ENCODE data around the gene LRRC36.
"Not testable (repeated sequence)": the region's sequence is repeated elsewhere in the genome, so short reads cannot be mapped to it uniquely, and the experiment has no call there.

LRRC36 gene

DNA sequence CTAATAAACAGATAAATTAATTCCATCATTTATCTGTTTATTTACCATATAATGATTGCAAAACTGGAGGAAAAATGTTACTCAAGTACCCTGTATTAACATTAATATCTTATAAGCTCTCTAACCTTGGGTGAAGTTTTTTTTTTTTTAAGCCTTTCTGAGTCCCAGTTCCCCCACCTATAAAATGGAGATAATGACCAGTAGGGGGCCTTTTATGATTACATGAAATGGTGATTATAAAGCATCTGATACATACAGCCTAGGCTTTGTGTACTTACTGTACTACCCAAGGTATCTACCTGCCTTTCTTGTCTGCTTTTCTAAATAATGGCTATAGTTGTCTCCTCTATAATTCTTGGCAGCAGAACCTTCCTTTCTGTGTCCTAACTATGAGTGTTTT, 22.6 kb downstream of the LRRC36 start:
- no peak for DNase-seq

DNA sequence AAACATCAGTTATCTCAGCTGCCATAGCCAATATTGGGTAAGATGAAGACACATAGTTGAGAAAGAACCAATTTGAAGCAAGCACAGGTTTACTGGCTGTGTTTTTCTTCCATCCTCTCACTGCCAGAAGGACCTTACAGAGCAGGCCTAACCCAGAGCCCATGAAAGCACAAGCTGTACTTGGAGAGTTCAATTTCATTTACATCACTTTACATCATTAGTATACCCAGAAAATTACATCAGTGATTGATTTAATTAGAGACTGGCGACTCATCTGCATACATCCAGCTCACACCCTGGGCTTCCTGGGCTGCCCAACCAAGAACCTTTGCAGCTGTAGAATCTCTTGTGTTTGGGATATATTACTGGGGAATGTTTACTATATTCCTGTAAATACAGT, 23.7 kb downstream of the LRRC36 start:
- DNase-seq = no peak

DNA sequence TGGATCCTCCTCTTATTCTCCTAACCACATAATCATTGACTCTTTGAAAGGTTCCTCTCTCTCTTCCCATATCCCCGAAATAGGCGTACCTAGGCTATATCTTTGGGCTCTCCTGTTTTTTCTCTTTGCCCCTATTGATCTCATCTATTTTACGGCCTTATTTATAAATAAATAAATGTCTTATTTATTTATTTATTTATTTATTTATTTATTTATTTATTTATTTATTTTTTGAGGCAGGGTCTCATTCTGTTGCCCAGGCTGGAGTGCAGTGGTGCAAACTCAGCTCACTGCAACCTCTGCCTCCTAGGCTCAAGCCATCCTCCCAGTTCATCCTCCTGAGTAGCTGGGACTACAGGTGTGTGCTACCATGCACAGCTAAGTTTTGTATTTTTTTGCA, 25.8 kb downstream of the LRRC36 start:
- not testable (repeated sequence) for DNase-seq

DNA sequence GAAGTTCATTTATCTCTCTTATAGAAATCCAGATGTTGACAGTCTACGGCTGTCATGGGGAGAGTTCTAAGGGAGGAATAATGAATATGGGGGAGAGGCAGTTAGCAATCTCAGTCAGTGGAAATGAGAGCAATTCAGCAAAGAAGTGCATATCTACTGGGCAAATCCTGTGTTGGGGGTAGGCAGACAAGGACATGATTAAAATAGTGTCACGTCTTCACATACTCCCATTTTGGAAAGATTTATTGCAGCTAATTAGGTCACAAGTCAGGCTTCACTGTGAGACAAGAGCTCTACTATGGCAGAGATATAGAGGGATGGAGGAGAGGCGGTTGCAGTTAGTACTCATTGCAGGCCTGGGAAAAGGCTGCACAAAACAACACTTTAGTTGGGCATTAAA, 29.8 kb downstream of the LRRC36 start:
- DNase-seq = no peak

DNA sequence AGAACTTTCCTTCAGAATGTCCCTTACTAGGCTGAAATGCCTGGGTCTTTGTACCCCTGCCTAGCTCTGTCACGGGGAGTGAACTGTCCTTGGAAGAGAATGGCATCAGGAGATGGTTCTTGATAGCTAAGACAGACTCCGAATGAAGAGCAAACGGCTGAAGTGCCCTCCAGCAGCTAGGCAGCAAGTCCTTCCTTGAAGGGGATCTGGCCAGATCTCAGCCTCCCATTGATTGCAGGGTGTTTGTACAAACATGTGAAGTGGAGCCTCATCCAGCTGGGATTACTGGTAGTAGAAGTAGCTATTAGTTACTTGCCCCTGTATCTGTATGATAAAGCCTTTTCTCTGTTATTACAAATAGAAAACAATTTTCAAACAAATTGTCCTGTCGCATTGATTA, 30.9 kb downstream of the LRRC36 start:
- no peak for DNase-seq

DNA sequence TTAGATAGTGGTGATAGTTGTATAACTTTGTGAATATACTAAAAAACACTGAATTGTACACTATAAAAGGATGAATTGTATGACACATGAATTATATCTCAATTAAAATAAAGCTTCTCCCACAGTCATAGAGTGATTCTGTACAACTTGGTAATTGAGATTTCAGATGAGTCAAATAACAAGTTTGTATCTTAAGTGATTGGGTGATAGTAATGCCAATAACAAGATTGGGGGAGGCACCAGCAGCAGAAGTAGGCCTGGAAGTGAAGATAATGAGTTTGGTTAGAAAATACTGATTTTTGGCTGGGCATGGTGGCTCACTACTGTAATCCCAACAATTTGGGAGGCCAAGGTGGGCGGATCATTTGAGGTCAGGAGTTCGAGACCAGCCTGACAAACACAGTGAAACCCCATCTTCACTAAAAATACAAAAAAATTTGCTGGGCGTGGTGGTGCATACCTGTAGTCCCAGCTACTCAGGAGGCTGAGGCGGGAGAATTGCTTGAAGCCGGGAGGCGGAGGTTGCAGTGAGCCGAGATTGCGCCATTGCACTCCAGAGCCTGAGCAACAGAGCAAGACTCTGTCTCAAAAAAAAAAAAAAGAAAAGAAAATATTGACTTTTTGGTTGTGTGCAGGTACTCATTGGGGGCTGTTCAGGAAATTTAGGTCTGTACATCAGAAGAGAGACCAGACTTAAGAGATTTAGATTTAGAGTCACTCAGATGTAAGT, 33.1 kb downstream of the LRRC36 start:
- not testable (repeated sequence) for DNase-seq

DNA sequence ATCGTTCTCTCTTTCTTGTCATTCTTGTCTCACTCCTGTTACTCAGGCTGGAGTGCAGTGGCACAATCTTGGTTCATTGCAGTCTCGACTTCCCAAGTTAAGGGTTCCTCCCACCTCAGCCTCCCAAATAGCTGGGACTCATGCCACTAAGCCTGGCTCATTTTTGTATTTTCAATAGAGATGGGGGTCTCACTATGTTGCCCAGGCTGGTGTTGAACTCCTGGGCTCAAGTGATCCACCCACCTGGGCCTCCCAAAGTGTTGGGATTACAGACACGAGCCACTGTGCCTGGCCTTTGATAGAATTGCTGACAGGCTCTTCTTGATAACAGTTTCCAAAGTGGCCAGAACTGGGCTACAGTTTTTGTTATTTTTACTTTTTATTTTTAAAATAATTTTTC, 34.4 kb downstream of the LRRC36 start:
- DNase-seq = no peak

DNA sequence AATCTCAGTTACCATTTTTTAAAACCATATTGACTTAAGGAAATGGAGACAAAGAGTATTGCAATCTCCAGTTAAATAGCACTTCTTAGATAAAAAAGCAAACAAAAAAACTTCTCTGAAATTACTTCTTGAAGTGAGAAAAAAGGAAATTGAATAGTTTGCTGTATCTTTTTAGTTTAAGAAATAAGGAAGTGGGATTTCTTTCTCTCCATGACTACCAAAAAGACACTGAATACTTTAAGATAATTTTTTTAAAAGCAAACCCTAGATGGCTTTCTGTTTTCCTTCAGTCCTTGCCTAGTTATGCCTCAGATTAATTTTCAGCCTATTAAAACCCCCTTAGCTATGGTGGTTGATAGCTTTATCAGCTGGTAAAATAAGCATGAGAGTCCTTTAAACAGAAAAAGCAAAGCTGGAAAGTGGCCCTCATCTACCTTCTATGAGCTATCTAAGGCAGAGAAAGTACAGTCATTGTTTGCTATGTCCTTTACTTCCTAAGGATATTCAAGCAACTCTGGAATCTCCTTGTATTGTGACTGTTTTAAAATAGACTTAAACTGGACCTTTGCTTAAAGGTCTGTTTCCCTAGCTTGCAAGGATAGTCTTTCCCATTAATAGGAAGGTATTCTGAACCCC, 38.1 kb downstream of the LRRC36 start:
- no peak for DNase-seq

DNA sequence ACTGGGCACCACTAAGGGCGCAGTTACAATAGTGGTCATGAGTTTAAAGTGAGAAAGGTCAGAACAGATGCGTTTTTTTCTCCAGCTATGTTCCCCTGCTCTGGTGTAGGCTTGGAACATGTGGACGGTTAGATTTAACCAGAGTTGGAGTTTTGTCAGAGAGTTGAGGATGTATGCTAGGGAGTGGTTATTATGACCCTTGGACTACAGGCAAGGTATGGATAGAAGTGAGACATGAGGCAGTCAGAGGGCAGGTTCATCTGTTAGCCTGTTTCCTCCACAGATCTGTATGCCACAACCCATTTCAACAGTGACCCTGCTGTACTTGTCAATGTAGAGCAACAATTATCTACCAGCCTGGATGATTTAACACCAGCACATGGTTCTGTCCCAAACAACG, 44.0 kb downstream of the LRRC36 start:
- DNase-seq = no peak

DNA sequence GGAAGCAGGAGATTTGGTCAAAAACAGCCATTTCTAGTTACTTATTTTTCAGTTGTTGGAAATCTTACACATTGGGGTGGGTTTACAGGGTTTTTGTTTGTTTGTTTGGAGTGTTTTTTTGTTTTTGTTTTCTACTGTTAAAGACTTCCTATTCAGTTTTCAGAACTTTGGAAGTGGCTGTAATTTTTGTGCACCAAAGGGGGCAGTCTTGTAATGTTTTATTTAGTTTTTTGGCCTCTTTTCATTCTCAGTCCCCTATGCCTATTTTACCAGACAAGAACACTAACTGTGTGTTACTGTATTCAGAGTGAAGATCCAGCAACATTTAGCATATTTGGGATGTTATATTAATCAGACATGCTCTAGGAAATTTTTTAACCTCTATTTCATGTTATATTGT, 46.0 kb downstream of the LRRC36 start:
- no peak for DNase-seq

DNA sequence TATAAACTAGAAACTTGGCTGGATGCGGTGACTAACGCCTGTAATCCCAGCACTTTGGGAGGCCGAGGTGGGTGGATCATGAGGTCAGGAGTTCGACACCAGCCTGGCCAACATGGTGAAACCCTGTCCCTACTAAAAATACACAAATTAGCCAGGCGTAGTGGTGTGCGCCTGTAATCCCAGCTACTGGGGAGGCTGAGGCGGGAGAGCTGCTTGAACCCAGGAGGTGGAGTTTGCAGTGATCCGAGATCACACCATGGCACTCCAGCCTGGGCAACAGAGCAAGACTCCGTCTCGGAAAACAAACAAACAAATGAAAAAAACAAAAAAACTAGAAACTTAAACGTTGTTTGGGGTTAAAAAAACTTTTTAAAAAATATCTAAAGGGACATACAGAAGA, 49.4 kb downstream of the LRRC36 start:
- not testable (repeated sequence) for DNase-seq

DNA sequence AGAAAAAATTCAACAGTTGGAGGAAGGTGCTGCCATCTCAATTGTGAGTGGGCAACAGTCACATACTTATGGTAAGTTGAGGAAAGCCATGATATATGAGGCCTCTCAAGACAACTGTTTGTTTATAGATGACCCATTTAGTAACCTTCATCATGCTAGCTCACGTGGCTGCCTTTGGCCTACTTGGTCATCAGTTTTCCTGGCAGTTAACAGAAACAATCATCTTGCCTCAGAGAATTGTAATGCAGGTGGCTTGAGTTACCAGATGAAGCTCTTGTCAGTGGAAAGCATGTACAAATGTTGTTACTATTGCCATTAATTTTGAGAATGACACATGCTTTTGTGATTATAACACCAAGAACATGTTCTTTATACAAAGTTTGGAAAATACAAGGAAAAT, 52.0 kb downstream of the LRRC36 start:
- no peak for DNase-seq

DNA sequence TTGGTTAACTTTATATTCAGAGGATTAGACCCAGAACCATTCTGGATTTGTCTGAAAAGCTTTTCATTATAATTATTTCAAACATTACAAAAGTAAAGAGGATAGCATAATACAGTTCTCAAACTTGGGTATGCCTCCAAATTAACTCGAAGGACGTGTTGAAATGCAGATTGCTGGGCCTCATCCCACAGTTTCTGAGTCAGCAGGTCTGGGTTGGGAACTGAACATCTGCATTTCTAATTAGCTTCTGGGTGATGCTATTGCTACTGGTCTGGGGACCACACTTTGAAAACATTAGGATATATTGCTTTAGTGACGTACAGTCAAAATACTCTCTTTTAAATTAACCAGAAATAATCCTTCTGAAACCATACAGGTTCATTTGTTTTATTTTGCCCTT, 56.7 kb downstream of the LRRC36 start:
- no peak for DNase-seq

DNA sequence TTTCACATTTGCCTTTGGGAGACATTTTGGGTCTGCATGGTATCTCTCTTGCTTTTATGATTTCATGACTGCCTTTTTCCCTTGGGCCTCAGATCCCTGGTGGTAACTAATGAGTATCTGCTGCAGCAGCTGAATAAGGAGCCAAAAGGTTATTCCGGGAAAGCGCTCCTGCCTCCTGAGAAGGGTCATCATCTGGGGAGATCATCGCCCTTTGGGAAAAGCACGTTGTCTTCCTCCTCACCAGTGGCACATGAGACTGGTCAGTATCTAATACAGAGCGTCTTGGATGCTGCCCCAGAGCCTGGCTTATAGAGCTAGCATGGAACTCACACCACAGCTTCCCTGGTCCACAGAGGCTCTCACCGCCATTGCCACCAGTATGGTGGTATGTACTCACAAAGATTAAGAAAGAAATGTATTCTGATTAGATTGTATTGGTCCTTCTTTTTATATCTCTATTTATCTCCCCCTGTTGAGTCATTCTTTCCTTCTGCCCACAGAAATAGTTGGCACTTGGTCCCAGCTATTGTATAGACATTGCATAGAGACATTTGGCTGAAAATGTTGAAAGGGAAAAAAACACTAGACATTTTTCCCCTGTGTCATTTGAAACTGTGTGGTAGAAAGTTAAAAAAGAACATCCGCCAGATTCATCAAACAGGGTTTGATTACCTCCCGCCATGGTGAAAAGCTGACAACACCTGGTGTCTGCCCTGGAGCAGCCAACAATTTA, 58.3 kb downstream of the LRRC36 start:
- no peak for DNase-seq

DNA sequence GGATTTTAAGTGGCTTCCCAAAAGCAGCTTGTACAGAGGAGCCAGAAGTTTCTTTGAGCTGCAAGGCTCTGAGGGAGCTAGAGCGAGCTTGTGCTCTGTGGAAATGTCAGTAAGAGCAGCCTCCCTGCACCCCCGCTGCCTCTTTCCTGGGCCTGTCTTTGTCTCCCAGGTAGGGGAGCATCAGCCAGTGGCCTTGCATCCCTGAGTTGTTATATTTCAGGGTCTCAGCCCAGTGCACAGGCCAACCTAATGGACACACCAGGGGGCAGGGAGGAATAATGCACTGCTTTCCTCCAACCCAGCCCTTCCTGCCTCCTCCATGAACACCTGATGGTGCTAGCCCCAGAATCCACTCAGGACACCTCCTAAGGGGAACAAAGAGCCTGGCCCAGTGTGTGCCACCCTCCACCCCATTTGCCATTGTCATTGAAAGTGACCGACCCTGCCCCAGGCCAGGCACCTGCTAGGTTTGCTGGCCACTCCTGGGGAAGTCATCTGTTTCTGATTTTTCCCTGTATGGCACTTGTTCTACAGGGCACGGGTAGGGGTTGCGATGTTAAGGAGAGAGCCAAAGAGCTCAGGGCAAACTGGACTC, 60.3 kb downstream of the LRRC36 start:
- DNase-seq = no peak

DNA sequence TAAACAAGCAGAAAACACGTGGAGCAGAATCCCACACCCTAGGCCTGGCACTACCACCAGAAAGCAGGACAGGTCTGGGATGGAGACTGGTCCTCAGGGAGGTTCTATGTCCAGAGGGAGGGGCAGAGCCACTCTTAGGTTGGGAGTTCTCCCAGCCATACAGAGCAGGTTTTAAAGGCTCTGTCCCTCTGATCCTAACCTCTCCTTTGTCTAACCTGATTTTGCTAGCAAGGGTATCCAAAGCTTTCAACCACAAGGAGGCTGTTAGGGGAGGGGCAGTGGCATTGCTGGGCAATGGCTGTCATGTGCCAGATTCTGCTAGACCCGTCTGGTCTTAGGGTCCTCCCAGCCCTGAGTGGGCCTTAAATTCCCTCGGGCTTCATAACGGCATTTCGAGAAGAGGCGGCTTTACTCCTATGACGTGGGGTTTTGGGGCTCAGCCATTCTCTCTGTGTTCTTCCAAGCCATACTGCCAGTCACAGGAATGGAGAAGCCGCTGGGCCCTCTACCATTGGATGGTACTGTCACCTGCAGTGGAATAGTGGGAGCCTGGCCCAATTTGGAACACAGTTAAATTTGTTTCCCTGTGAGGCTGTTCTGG, 61.0 kb downstream of the LRRC36 start:
- no peak for DNase-seq

DNA sequence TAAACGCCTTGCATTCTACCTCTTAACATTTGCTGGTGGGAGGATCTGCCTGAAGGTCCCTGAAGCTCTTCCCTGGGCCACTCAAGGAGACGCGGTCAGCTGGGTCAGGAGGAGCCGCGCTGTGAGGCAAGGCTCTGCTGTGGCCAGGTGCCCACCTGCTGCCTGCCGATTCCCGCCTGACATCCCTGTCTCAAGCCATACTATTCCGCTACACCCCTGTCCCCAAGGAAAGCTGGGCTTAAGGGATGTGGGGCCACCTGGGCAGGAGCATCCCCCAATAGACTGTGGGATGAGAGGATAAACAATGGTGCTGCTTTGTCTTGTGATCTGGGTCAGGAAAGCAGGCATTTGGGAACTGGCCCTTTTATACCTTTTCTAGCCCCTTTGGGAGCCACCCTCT, 61.6 kb downstream of the LRRC36 start:
- no peak for DNase-seq

DNA sequence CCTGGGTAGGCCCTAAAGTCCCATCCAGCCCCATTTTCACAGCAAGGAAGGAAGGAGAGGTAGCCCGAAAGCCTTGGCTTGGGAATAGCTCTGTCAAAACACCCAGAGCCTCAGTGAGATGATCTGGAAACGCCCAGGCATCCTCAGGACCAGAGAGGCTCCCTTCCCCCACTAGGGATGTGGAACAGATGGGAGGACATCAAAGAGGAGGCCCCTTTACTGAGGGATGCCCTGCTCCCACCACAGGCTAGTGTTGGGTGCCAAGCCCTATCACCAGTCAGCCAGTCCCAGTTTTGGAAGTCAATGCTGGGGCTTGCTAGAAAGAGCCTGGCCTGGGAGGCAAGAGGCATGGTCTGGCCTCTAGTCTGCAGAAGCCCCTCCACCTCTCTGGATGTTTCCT, 62.0 kb downstream of the LRRC36 start:
- no peak for DNase-seq

DNA sequence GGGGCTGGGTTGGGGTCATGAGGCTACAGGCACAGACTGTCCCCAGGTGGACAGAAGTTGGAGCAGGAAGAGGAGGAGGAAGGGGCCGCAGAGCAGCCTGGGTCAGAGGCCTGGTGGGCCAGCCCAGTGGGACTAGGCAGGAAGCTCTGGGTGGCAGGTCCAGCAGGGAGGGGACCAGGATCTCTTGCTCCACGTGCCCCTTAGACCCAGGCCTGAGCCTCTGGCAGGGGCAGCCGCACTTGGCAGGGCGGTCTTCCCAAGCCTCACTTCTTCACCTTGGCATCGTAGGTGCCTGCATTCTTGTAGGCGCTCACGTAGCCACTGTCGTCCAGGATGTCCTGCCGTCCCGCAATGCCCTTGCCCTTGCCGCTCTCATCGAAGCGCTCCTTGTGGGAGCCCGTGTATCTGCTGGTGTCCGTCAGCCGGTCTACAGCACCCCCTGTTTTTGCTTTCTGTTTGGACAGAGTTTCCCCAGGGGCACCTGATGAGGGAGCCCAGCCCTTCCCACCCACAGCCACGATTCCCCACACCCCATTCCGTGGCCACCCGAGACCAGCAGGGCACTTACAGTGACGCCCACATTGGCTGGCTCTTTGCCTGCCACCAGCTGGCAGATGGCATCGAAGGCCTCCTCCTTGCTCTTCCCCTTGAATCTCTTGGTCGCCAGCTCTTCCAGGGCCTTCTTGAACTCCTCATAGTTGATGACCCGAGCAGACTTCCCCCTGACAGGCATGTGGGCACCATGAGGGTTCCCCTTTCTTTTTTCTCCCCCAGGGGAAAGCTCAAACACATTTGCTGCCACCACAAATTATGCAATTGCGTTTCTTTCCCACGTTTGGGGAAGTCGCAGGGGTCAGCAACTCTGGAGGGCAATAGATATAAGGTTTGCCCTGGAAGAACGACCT, 63.5 kb downstream of the LRRC36 start:
- DNase-seq = no peak

DNA sequence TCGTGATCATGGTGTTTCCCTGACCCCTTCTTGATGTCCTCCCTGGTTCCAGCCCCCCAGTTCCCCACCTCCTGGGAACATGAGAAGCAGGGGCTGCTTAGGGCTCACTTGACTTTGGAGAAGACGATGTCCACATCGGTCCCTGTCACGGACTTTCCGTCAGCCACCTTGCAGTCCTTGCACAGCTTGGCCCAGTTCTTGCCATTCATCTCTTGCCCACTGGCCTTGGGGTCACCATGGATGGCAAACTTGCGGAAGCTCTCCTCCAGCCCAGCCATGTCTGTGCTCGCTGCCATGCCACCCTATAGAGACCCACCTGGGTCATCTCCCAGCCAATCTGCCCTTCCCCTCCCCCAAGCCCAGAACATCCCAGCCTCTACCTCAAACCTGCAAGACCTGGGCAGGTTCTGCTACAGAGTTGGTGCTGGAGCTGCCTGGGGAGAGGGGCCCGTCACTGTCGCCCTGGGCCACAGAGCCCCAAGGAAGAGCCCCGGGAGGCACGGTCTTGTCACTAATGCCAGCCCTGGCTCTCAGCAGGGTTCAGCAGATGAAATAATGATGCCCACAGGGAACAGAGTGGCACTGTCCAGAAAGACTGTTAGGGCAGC, 64.3 kb downstream of the LRRC36 start:
- DNase-seq = no peak

DNA sequence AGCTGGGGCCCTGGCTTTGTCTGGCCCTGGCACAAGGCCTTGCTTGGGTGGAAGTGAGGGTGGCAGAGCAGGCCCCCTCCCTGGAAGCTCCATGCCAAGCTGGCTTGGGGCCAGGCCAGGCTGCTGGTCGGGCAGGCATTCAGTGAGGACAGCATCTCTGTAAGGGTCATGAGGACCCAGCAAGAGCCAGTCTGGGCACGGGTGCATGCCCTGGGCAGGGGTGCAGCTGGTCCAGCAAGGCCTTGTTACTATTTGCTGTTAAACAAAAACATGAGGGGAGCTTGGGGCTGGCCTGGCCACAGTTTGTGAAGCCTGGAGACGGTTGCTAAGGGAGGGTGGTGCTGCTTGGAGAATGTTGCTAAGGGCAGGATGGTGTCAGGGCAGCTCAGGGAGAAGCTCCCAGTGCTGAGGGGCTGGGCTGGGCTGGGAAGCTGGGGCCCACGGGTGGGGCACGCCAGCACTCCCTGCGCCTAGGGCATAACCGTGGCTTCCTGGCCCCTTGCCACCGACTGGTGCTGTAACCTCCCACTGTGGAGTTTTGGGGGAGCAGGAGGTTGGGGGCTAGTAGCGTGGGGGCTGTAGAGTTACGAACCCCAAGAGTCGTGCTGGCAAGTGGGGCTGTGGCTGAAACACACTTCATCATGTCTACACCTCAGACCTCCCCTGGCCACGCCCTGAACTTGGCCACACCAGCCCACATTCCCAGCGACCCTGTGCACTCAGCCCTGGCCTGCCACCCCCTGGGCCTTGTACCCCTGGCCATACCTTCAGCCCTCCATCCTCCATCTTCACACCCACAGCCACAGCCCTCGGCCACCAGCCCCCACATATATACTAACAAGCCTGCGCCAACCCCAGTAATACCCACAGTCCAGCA, 65.0 kb downstream of the LRRC36 start:
- DNase-seq = no peak

All from CD4-positive, alpha-beta T cell treated with Interleukin-6 for 4 hours (primary cell).